GM23248 (cell line): ENCODE data around the gene CASTOR1. TPM values are rescaled to one million over a fixed set of nuclear protein-coding genes. Genes with fewer than 3 reads are reported as not detected.

Experiments
- DNase-seq: peaks from one replicate; pipeline ENCODE4 v3.0.0-alpha.2; 2015
- H2AFZ ChIP-seq: fragments of 200-600 bp; sonication (generic); 2 replicates; pipeline ENCODE4 v1.6.1; 2016; ENCODE audit warnings: antibody characterized with exemption
- H3F3A ChIP-seq: fragments of 200-600 bp; sonication (generic); 2 replicates; pipeline ENCODE4 v1.6.1; 2016; ENCODE audit warnings: mild to moderate bottlenecking, antibody characterized with exemption, mixed run types; ENCODE audit not compliant: insufficient read depth
- H3K27ac ChIP-seq: fragments of 200-600 bp; sonication (generic); 2 replicates; pipeline ENCODE4 v1.5.1; 2016; ENCODE audit warnings: mild to moderate bottlenecking
- H3K27me3 ChIP-seq: fragments of 200-600 bp; sonication (generic); replicated peaks from 2 replicates; pipeline ENCODE4 v1.6.1; 2016; ENCODE audit warnings: mild to moderate bottlenecking; ENCODE audit not compliant: insufficient read depth
- H3K36me3 ChIP-seq: fragments of 200-600 bp; sonication (generic); 2 replicates; pipeline ENCODE4 v1.6.1; 2016; ENCODE audit warnings: low read depth, mild to moderate bottlenecking
- H3K4me1 ChIP-seq: fragments of 200-600 bp; sonication (generic); 2 replicates; pipeline ENCODE4 v1.6.1; 2016; ENCODE audit warnings: mild to moderate bottlenecking; ENCODE audit not compliant: insufficient read depth
- H3K4me2 ChIP-seq: fragments of 200-600 bp; sonication (generic); one replicate; pipeline ENCODE4 v1.6.1; 2016; ENCODE audit warnings: mild to moderate bottlenecking; ENCODE audit not compliant: unreplicated experiment
- H3K4me3 ChIP-seq: fragments of 200-600 bp; sonication (generic); 2 replicates; pipeline ENCODE4 v1.5.1; 2016; ENCODE audit warnings: mild to moderate bottlenecking
- H3K79me2 ChIP-seq: fragments of 200-600 bp; sonication (generic); 2 replicates; pipeline ENCODE4 v1.6.1; 2016; ENCODE audit warnings: mild to moderate bottlenecking; ENCODE audit not compliant: insufficient read depth
- H3K9ac ChIP-seq: fragments of 200-600 bp; sonication (generic); 2 replicates; pipeline ENCODE4 v1.6.1; 2016; ENCODE audit warnings: mild to moderate bottlenecking
- H3K9me2 ChIP-seq: fragments of 200-600 bp; sonication (generic); 2 replicates; pipeline ENCODE4 v1.6.1; 2016; ENCODE audit warnings: mixed run types, mild to moderate bottlenecking, moderate library complexity; ENCODE audit not compliant: insufficient read depth
- H3K9me3 ChIP-seq: fragments of 200-600 bp; sonication (generic); one replicate; pipeline ENCODE4 v1.6.1; 2017; ENCODE audit warnings: low read depth
- H4K20me1 ChIP-seq: fragments of 200-600 bp; sonication (generic); 2 replicates; pipeline ENCODE4 v1.6.0; 2016; ENCODE audit not compliant: insufficient read depth
- EZH2 ChIP-seq: fragments of 200-600 bp; sonication (generic); IDR thresholded peaks from 2 replicates; pipeline ENCODE4 v1.6.1; 2018; ENCODE audit warnings: antibody characterized with exemption, mild to moderate bottlenecking; ENCODE audit not compliant: insufficient read depth, poor library complexity, severe bottlenecking
- EZH2phosphoT487 ChIP-seq: fragments of 200-600 bp; sonication (generic); IDR thresholded peaks from 2 replicates; pipeline ENCODE4 v1.6.1; 2018; ENCODE audit warnings: antibody characterized with exemption, moderate library complexity, mild to moderate bottlenecking, low read depth; ENCODE audit not compliant: insufficient read depth
- WGBS, 2 experiments: methylation state at CpG; one replicate each; pipeline ENCODE4 v1.1.6; 2015 to 2017; ENCODE audit warnings: low lambda C conversion rate in 2 of 2, low coverage in 1 of 2; ENCODE audit errors: missing lambda C conversion rate in 2 of 2; 5-methylcytosine and 5-hydroxymethylcytosine counted together
- in situ Hi-C: fragments of 300-500 bp; cut with MboI; formaldehyde crosslinking; loops from 2 replicates; pipeline ENCODE4 v1.15.0; 2020
- polyA plus RNA-seq: library from polyadenylated mRNA; unstranded; fragments of >200 nt; fragmentation: Nextera tagmentation; extraction: Ambion mirVana; gene quantifications from 2 replicates; pipeline ENCODE4 v1.2.1, GENCODE V29; 2016
- total RNA-seq: library from RNA; depleted of rRNA; stranded (reverse); fragments of >200 nt; shearing (Covaris generic); gene quantifications from 2 replicates; pipeline ENCODE4 v1.2.3, GENCODE V29; 2014

The CASTOR1 gene
- total and polyA plus RNA-seq, 2 experiments from 2014 or later: 8.7 to 13.4 TPM

DNA sequence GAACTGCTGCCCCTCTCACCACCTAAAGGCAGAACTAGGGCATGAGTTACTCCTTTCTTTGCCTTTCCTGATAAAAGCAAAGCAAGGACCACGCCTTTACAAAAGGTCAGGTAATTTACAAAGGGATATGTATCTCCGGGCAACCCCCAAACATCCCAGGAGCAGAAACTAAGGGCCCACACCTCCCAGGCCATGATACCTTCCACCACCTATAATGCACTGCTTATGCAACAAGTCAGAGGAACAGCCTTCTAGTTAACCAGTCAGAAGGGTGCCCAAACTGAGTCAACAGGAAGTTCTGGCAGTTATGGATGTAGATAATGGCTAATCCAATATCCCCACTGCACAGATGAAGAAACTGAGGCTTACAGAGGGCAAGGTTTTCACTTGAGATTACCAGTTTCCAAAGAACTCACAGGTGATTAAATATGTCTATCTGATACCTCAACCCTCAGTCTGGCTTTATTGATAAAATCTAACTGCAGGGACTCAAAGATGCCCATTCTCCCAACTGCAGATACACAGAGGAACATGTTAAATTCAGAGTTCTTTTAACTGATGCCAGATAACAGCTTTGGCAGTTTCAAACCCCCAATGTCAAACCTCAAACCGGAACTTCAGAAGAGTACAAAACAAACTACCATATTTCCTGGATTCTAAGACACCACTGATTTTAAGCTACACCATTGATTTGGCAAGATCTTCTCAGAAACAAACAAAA lies 16.8 kb upstream of the CASTOR1 start:
- peak overlapping the region; percentile 14 for H3K4me2 ChIP-seq
- peaks cover 60% of the 10 kb centered on the region for H3K4me1 ChIP-seq
- peaks cover 12% of the 10 kb centered on the region; the same call in 1 of the 2 replicates for H4K20me1 ChIP-seq
- 71 to 76% methylated on average over 3 of the region's 3 CpGs for WGBS, 2 experiments
- peak; percentile 30 for DNase-seq
- no peak overlapping the region for H3K27ac ChIP-seq
- H3K9ac ChIP-seq: no peak overlapping the region
- H3K79me2 ChIP-seq: peaks cover 82% of the 10 kb centered on the region
- H3K9me3 ChIP-seq: no peaks in the 10 kb centered on the region
- no peaks in the 10 kb centered on the region for H3K9me2 ChIP-seq
- H3K36me3 ChIP-seq: 0 out of 2 replicates have a peak, but pooled peaks cover under 1% of the 10 kb centered on the region
- H3K4me3 ChIP-seq: no peak overlapping the region
- in situ Hi-C loops: no loop called here
- H2AFZ ChIP-seq: no peak overlapping the region
- no peaks in the 10 kb centered on the region for H3K27me3 ChIP-seq
- H3F3A ChIP-seq: peaks cover 19% of the 10 kb centered on the region
- no peak for TF ChIP-seq EZH2
- TF ChIP-seq EZH2phosphoT487: no peak

DNA sequence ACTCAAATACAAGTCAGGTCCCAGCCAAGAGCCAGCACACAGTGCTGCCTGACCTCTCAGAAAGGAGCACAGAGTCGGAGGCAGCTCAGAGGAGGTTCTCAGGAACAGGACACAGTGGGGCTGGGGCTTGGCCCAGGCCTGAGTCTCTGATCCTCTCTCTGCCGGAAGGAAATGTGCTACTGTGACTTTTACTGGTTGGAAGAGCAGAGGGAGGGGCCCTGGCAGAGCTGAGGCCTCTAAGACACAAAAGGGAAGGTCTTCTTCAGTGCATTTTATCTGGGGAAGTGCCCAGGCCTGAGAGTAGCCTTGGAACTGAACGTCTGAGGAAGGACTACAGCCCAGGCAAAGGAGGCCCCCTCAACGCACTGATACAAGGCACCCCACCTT lies 16.2 kb upstream of the CASTOR1 start:
- 20 to 21% methylated on average over 4 of the region's 4 CpGs for WGBS, 2 experiments
- Histone ChIP-seq H4K20me1 (peaks cover 7% of the 10 kb centered on the region; the same call in 1 of the 2 replicates), H3K79me2 (peaks cover 82% of the 10 kb centered on the region), H3K4me1 (peaks cover 54% of the 10 kb centered on the region), H3K27ac (peak overlapping the region; percentile 25), H3K4me3 (no peak overlapping the region), H3F3A (peaks cover 13% of the 10 kb centered on the region), H3K9me3 (no peaks in the 10 kb centered on the region), H3K9me2 (no peaks in the 10 kb centered on the region), H3K27me3 (no peaks in the 10 kb centered on the region), H3K36me3 (0 out of 2 replicates have a peak, but pooled peaks cover 3% of the 10 kb centered on the region), H3K9ac (no peak overlapping the region), H3K4me2 (peak overlapping the region; percentile 31), H2AFZ (no peak overlapping the region)
- TF ChIP-seq EZH2phosphoT487: no peak
- no peak for TF ChIP-seq EZH2
- peak; percentile 40 for DNase-seq
- in situ Hi-C loops: no loop called here

DNA sequence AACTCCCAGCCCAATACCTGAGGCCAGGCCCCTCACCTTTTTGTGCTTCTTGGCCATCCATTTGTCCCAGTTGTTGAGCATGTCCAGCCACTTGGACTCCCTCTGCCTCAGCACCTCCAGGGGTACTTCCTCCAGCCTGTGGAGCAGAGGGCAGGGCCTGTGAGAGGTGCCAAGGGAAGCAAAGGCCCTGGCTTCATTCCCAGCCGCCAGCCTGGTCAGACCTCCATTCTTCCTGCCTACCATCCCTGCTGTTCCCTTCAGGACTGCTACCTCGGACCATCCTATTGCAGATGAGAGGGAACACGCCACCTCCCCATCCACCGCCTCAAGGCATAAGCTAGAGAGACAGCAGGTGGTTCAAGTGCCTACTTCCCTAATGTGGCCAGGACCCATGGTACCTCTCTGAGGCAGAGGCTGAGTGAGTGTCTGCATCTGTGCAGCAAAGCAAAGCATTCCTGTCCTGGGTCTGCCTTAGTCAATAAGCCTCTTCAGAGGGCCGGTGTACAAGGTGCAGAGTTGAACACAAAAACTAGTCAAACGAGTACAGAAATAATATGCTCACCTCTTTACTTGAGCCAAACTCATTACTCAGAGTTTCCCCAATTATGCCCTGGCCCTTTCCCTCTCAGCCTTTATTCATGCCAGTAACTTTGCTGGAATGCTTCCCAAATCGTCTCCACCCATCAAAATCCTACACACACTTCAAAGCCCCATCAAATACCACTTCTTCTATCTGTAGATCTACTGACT lies 15.4 kb upstream of the CASTOR1 start:
- Histone ChIP-seq H3K27ac (peak overlapping the region; percentile 25), H2AFZ (no peak overlapping the region), H3K4me3 (no peak overlapping the region), H3K9ac (no peak overlapping the region), H3K27me3 (no peaks in the 10 kb centered on the region), H3K36me3 (0 out of 2 replicates have a peak, but pooled peaks cover 3% of the 10 kb centered on the region), H3K79me2 (peaks cover 82% of the 10 kb centered on the region), H3F3A (peaks cover 5% of the 10 kb centered on the region), H3K9me3 (no peaks in the 10 kb centered on the region), H3K9me2 (no peaks in the 10 kb centered on the region), H3K4me1 (peaks cover 46% of the 10 kb centered on the region), H4K20me1 (peaks cover 7% of the 10 kb centered on the region; the same call in 1 of the 2 replicates), H3K4me2 (peak overlapping the region; percentile 31)
- TF ChIP-seq EZH2phosphoT487: no peak
- TF ChIP-seq EZH2: no peak
- peak; percentile 72 for DNase-seq
- in situ Hi-C loops: no loop called here
- 64 to 70% methylated on average over 7 of the region's 7 CpGs for WGBS, 2 experiments

DNA sequence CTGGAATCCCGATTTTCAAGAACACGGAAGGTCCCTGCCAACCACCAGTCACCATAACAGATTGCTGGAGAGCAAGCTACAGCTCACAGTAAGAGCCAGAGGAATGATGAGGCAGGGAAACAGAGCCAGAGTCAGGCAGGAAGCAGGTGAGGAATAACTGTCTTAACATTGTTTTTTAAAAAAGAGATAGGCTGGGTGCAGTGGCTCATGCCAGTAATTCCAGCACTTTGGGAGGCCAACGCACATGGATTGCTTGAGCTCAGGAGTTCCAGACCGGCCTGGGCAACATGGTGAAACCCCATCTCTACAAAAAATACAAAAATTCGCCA lies 13.5 kb upstream of the CASTOR1 start:
- H4K20me1 ChIP-seq: peaks cover 7% of the 10 kb centered on the region; the same call in 1 of the 2 replicates
- peaks cover 3% of the 10 kb centered on the region; the same call in 1 of the 2 replicates for H3F3A ChIP-seq
- WGBS, 2 experiments: 77 to 78% methylated on average over 5 of the region's 5 CpGs
- H3K27me3 ChIP-seq: no peaks in the 10 kb centered on the region
- no peak overlapping the region for H3K4me2 ChIP-seq
- H3K9ac ChIP-seq: 0 out of 2 replicates have a peak overlapping the region, but pooled peaks have one; percentile 7
- H2AFZ ChIP-seq: no peak overlapping the region
- H3K4me3 ChIP-seq: no peak overlapping the region
- no peak for TF ChIP-seq EZH2phosphoT487
- no peak for TF ChIP-seq EZH2
- peaks cover 33% of the 10 kb centered on the region for H3K4me1 ChIP-seq
- no peaks in the 10 kb centered on the region for H3K9me2 ChIP-seq
- 0 out of 2 replicates have a peak, but pooled peaks cover 3% of the 10 kb centered on the region for H3K36me3 ChIP-seq
- peaks cover 63% of the 10 kb centered on the region for H3K79me2 ChIP-seq
- H3K27ac ChIP-seq: peak overlapping the region; percentile 73
- DNase-seq: no peak
- in situ Hi-C loops: no loop called here
- H3K9me3 ChIP-seq: no peaks in the 10 kb centered on the region
